ENCODE results near the gene IMPDH2.

DNA sequence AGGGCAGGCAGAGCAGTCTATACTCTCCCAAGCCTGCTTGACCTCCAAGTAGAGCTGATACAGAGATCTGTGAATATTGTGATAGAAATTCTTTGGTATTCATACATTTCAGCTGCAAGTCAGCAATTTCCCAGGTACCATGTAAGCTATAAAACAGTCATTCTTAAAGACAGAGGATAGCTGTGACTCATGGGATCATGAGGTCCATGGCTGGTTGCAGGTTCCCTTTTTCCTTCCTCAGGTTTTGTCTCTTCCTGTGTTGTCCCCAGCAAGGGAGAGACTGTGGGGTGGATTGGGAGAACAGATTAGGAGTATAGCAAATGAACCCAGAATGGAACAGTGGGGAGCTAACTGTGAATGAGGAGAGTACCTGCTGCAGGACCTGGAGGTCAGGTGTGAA, 44.5 kb downstream of the IMPDH2 start:
- TF ChIP-seq EZH2 (IDR thresholded peaks at IDR 0.05; ENCODE audit: insufficient read depth, poor library complexity, severe bottlenecking) (no peak), EZH2phosphoT487 (IDR thresholded peaks at IDR 0.05; ENCODE audit: insufficient read depth, low read depth) (no peak)
